ENCODE data around the gene MRRF.

GRCh38 chr9:122325124-122325523 lies 60.4 kb downstream of the MRRF start:
- TF ChIP-seq, protein P1, sequence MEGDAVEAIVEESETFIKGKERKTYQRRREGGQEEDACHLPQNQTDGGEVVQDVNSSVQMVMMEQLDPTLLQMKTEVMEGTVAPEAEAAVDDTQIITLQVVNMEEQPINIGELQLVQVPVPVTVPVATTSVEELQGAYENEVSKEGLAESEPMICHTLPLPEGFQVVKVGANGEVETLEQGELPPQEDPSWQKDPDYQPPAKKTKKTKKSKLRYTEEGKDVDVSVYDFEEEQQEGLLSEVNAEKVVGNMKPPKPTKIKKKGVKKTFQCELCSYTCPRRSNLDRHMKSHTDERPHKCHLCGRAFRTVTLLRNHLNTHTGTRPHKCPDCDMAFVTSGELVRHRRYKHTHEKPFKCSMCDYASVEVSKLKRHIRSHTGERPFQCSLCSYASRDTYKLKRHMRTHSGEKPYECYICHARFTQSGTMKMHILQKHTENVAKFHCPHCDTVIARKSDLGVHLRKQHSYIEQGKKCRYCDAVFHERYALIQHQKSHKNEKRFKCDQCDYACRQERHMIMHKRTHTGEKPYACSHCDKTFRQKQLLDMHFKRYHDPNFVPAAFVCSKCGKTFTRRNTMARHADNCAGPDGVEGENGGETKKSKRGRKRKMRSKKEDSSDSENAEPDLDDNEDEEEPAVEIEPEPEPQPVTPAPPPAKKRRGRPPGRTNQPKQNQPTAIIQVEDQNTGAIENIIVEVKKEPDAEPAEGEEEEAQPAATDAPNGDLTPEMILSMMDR (IDR thresholded peaks at IDR 0.05): no peak
- TF ChIP-seq EP300 (IDR thresholded peaks at IDR 0.05) (no peak), POLR2A (IDR thresholded peaks at IDR 0.05) (no peak)

All from tibial nerve (tissue), 4 donors.